Endothelial cell of umbilical vein (primary cell): ENCODE measurements around the gene ZNF587B. TPM values are rescaled to one million over a fixed set of nuclear protein-coding genes. Genes with fewer than 3 reads are reported as not detected.
"Not testable (repeated sequence)": the region's sequence is repeated elsewhere in the genome, so short reads cannot be mapped to it uniquely, and the experiment has no call there.

Experiments
- BruUV-seq: library from RNA; stranded (reverse); fragments of 400-500 nt; replicated peaks from 2 replicates; lab custom pipeline; 2021; lab: Mats Ljungman, UMichigan
- CTCF ChIA-PET: fragments of 300-600, 350-600 bp; sonication (Branson Sonifier 250); formaldehyde crosslinking; loops from one replicate; lab custom pipeline; 2021; ENCODE audit warnings: antibody characterized with exemption, inconsistent platforms; lab: Charles Lee
- POLR2A ChIA-PET: fragments of 300-600, 350-600 bp; sonication (Branson Sonifier 250); formaldehyde crosslinking; loops from one replicate; lab custom pipeline; 2021; ENCODE audit warnings: antibody characterized with exemption, inconsistent platforms; lab: Charles Lee
- DNase-seq: peaks from one replicate; pipeline ENCODE4 v3.0.0-alpha.2; 2011; ENCODE audit warnings: low read depth, low spot score
- FAIRE-seq: peaks from 2 replicates; lab custom pipeline; 2011; peaks lifted over from hg19 to GRCh38; lab: Jason Lieb, UNC
- H2AFZ ChIP-seq: 2 replicates; pipeline ENCODE4 v1.6.0; 2012; ENCODE audit warnings: low read depth, low read length, control low read depth, inconsistent platforms
- H3K27ac ChIP-seq: 2 replicates; pipeline ENCODE4 v1.5.1; 2011; ENCODE audit warnings: low read depth, mild to moderate bottlenecking, control low read depth, low read length, moderate library complexity; ENCODE audit not compliant: insufficient read depth
- H3K27me3 ChIP-seq, 2 experiments: 2 replicates each; pipeline versions ENCODE4 v1.6.0 to v1.6.1; 2011; ENCODE audit warnings: low read length in 2 of 2, mixed read lengths in 1 of 2; ENCODE audit not compliant: control insufficient read depth in 2 of 2, insufficient read depth in 2 of 2
- H3K36me3 ChIP-seq, 2 experiments: 2 replicates in 1 of 2; 3 replicates in 1 of 2; pipeline ENCODE4 v1.5.1; 2011; ENCODE audit warnings: low read length in 2 of 2, mild to moderate bottlenecking in 1 of 2, moderate library complexity in 1 of 2; ENCODE audit not compliant: control insufficient read depth in 2 of 2, insufficient read depth in 2 of 2; ENCODE audit errors: extremely low read depth in 1 of 2
- H3K4me1 ChIP-seq: 3 replicates; pipeline ENCODE4 v1.5.1; 2011; ENCODE audit warnings: mild to moderate bottlenecking, low read length; ENCODE audit not compliant: control insufficient read depth, insufficient read depth; ENCODE audit errors: extremely low read depth
- H3K4me2 ChIP-seq: 2 replicates; pipeline ENCODE4 v1.6.1; 2011; ENCODE audit warnings: low read length, control low read depth, mixed read lengths; ENCODE audit not compliant: insufficient read depth
- H3K4me3 ChIP-seq, 3 experiments: fragments of 200-600 bp in 1 of 3; sonication (generic), shearing (Covaris generic) in 1 of 3; replicated peaks in 1 of 3; 2 replicates each; pipeline ENCODE4 v1.5.1; 2011 to 2016; ENCODE audit warnings: control low read depth in 3 of 3, low read length in 3 of 3, mild to moderate bottlenecking in 2 of 3, inconsistent platforms in 1 of 3, low read depth in 1 of 3, moderate library complexity in 1 of 3; ENCODE audit not compliant: insufficient read depth in 1 of 3
- H3K79me2 ChIP-seq: 2 replicates; pipeline ENCODE4 v1.6.0; 2012; ENCODE audit warnings: low read length, inconsistent platforms; ENCODE audit not compliant: control insufficient read depth, insufficient read depth
- H3K9ac ChIP-seq: replicated peaks from 2 replicates; pipeline ENCODE3; 2011; ENCODE audit warnings: low read length, control low read depth; ENCODE audit not compliant: insufficient read depth; ENCODE audit errors: extremely low read depth
- H3K9me1 ChIP-seq: replicated peaks from 3 replicates; pipeline ENCODE4 v1.6.0; 2011; ENCODE audit warnings: mild to moderate bottlenecking, low read length; ENCODE audit not compliant: control insufficient read depth, insufficient read depth; ENCODE audit errors: extremely low read depth
- H3K9me3 ChIP-seq: replicated peaks from 2 replicates; pipeline ENCODE4 v1.5.1; 2012; ENCODE audit warnings: low read length, inconsistent platforms; ENCODE audit not compliant: control insufficient read depth, insufficient read depth
- H4K20me1 ChIP-seq: replicated peaks from 2 replicates; pipeline ENCODE3; 2011; ENCODE audit warnings: mild to moderate bottlenecking, low read length; ENCODE audit not compliant: control insufficient read depth, insufficient read depth; ENCODE audit errors: extremely low read depth
- MYC ChIP-seq: IDR thresholded peaks from one replicate; pipeline ENCODE4 v1.6.1; 2011; ENCODE audit warnings: mild to moderate bottlenecking, low read depth, low read length
- POLR2A ChIP-seq: IDR thresholded peaks from 2 replicates; pipeline ENCODE4 v1.6.1; 2012; ENCODE audit warnings: low read depth, mild to moderate bottlenecking, control low read depth, low read length
- dilution Hi-C: fragments of 300-500 bp; cut with MboI; formaldehyde crosslinking; loops from one replicate; pipeline ENCODE4 v1.15.0; 2019; ENCODE audit warnings: low sequenced_read_pairs; ENCODE audit not compliant: extremely low pct_ligation_motif_present
- intact Hi-C: fragments of 100-400 bp; cut with micrococcal nuclease; formaldehyde crosslinking; loops from one replicate; pipeline ENCODE4 v1.10.0; 2022
- polyA plus RNA-seq, 4 experiments: library from polyadenylated mRNA; depleted of rRNA in 3 of 4; stranded (reverse) in 3 of 4; unstranded in 1 of 4; fragments of >200 nt; gene quantifications; 2 replicates each; pipeline versions ENCODE4 v1.2.1 to v1.2.3, GENCODE V29; 2011 to 2012; ENCODE audit warnings: missing spikeins in 1 of 4
- total RNA-seq: library from RNA; stranded (reverse); gene quantifications from 2 replicates; pipeline ENCODE4 v1.2.3, GENCODE V29; 2021

Gene ZNF587B
- total and polyA plus RNA-seq, 2 donors (not counting 3 experiments of a cell fraction or from before 2014, with no cell fraction given), result 3.2 to 16.3 TPM

GRCh38 chr19:57872450-57872849 is 42.4 kb downstream of the ZNF587B start:
- no peak overlapping the region for H3K4me2 ChIP-seq
- intact Hi-C loops, result no loop called here

DNA sequence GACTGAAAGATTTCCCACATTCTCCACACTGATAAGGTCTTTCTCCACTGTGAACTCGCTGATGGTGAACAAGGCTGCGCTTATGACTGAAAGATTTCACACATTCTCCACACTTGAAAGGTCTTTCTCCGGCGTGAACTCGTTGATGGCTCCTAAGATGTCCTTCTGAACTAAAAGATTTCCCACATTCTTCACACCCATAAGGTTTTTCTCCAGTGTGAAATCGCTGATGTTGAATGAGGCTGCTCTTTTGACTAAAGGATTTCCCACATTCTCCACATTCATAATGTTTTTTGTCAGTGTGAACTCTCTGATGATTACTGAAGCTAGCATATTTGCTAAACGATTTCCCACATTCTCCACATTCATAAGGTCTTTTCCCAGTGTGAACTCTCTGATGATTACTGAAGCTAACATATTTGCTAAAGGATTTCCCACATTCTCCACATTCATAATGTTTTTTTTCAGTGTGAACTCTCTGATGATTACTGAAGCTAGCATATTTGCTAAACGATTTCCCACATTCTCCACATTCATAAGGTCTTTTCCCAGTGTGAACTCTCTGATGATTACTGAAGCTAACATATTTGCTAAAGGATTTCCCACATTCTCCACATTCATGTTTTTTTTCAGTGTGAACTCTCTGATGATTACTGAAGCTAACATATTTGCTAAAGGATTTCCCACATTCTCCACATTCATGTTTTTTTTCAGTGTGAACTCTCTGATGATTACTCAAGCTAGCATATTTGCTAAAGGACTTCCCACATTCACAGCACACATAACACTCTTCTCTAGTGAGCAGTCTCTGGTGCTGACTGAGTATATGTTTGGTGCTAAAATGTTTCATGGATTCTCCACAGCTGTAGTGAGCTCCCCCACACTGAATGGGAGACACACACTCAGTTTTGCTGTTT is 44.0 kb downstream of the ZNF587B start:
- H3K4me3 ChIP-seq, H3K27me3 ChIP-seq, H3K27ac ChIP-seq, H3K36me3 ChIP-seq, H3K9me1 ChIP-seq, H3K9ac ChIP-seq, H4K20me1 ChIP-seq, H2AFZ ChIP-seq, POLR2A ChIA-PET, intact Hi-C loops, dilution Hi-C loops, H3K4me2 ChIP-seq, DNase-seq, H3K4me1 ChIP-seq, H3K79me2 ChIP-seq, BruUV-seq, CTCF ChIA-PET, FAIRE-seq: not testable (repeated sequence)
- peaks cover 24% of the 10 kb centered on the region for H3K9me3 ChIP-seq

More at GRCh38 chr19:57872450-57872849, 42.4 kb downstream of the ZNF587B start:
- Histone ChIP-seq H3K27ac (no peak overlapping the region), H3K4me1 (no peaks in the 10 kb centered on the region), H3K36me3 (peaks cover 2 to 8% of the 10 kb centered on the region in 2 experiments), H3K9me1 (no peaks in the 10 kb centered on the region), H3K9me3 (peaks cover 27% of the 10 kb centered on the region), H3K9ac (no peak overlapping the region), H4K20me1 (no peaks in the 10 kb centered on the region), H3K4me3 (no peak overlapping the region), H3K27me3 (no peaks in the 10 kb centered on the region), H3K79me2 (no peaks in the 10 kb centered on the region), H2AFZ (no peak overlapping the region)
- ChIA-PET POLR2A (no interaction called here), CTCF (no interaction called here)
- FAIRE-seq (no peak), DNase-seq (no peak)
- BruUV-seq, result no TSS peak
- TF ChIP-seq POLR2A (peak; percentile 22), MYC (no peak)
- dilution Hi-C loops, result no loop called here
